Measurements from ENCODE around the gene SIAH3.
A peak's percentile ranks its signal among the peaks of the same experiment; 100 is the strongest.

The SIAH3 gene

DNA sequence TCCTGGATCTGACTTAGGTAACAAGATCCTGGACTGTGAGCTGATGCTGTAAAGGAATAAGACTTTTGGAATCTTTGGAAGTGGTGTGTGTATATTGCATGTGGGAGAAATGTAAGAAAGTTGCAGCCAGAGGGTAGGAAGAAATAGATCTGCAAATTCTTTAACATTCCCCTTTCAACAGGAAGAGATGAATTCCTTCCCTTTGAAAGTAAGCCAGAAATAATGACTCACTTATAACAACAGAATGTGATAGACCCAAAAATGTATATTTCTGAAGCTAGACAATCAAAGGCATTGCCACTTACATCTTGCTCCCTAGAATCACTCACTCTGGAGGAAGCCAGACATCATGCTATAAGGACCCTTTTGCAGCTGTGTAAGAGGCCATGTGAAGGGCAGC, 9.8 kb upstream of the SIAH3 start:
- DNase-seq: no peak

DNA sequence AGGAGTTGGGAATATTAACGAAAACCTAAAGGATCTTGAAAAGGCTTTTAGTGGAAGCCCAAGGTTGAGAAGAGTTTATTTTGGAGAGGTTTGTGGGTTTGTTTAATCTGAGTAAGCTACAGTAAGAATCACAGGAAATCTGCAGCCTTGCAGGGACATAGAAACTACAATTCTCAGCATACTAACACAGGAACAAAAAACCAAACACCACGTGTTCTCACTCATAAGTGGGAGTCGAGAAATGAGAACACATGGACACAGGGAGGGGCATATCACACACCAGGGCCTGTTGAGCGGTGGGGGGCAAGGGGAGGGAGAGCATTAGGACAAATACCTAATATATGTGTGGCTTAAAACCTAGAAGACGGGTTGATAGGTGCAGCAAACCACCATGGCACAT, 8.7 kb upstream of the SIAH3 start:
- no peak for DNase-seq

DNA sequence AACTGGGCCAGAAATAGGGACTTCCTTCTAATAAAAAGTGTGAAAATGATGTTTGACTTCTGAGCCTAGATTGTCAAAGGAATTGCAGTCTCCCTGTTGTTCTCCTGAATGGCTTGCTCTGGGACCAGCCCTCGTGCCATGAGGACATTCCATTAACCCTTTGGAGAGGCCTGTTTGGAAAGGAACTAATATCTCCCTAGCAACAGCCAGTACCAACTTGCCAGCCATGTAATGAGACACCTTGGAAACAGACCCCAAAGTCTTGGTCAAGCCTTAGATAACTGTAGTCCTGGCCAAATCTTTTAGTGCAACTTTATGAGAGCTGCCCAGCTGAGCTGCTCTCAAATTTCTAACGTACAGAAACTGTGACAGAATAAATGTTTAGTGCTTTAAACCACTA, 8.2 kb upstream of the SIAH3 start:
- no peak for DNase-seq

DNA sequence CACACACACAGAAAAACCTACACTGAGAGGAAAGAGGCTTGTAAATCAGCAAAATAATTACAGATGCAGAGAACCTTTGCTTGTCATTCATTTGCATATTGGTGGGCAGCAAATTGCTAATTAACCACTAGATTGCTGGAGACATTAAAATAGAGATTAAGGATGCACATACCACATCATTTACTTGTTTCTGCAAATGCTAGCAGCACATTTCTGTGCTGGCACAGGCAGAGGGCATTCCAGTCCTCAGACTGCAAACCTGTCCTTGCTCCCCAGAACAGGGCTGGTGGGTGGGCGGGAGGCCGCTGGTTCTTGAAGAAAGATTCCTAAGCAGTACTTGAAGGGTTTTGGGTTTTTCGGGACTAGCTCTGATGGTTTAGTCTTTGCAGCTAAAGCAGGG, 941 bp upstream of the SIAH3 start:
- DNase-seq: no peak

DNA sequence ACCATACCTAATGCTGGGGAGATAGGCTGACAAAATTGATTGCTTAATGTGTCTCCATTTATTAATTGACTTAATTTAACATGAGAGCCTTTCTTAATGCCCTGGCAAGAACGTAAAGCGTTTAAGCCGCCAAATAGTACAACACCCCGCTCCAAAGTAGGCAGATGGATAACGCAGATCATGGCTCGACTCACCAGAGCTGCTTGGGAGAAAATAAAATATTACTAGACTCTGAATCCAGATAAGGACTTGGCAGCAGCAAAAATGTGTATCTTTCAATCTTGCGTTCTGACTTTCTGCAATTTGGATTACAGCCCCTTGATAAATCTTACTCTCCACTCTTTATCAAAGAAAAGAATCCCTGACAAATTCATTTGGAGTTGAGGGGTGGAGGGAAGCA, 403 bp upstream of the SIAH3 start:
- DNase-seq: no peak

DNA sequence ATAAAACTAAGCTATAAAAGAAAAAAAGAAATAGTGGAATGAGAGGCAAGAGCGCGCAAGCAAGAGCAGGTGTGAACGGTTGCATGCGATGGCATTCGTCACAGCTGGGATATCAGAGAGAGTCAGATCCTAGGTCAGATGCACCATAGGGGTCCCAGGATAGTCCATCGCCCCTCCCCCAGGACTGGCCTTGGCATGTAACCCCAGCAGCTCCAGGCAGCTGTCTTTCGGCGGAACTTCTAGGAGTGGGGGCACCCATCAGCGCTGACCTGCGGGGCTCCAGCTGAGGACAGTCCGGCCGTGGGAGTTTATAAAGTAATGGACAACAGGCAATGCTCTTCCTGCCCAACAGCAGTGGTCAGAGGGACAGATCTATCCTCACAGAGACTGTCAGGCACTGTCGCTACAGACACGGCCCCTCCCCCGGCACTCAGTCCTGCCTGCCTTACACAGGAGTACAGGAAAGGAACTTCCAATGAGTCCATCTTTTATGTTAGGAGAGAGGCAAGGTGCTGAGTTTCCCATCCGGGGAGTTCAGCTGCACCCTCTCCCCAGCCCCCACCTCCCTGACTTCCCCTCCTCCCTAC, 1.4 kb downstream of the SIAH3 start:
- no peak for DNase-seq

DNA sequence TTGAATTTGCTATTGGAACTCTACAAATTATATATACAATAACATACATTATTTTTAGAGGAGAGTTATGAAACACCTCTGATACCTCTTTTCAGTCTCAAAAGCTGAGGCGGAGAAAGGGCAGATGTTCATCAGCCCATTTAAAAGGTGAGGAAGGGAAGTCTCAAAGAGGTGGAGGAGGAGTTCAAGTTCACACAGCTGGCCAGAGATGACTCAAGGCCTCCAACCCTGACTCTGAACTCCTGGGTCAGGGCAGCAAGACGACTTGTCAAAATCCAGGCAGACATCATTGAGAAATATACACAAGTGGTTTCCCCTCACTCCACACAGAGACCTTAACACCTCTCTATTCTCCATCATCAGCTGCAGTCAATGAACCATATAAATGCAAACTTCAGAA, 2.1 kb downstream of the SIAH3 start:
- no peak for DNase-seq

DNA sequence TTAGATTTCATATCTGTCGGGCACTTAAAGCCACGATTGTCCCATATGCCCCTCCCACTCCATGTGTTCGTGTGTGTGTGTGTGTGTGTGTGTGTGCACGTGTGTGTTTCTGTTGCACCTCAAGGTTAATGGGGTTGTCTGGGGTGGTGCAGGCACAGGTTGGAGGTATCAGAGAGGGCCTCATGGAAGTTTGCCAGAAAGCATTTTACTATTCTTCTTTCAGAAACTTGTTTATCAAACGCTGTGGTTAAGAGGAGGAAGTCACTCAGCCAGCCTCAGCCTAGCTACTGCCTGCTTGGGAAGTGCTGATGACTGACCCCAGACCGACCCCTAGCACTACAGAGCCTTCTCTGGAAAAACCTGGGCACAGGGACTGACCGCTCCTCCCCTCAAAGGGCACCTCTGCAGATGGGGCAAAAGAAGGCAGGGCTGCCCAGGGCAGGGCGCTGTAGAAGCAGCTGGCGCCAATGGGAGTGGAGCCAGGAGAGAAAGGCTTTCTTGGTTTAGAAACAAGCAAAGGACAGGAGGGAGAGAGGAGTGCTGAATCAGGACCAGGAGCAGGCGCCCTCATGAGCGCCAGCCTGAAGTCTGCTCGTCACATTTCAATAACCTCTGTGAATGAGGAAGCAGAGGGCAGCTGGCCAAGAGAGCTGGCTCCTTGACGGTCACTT, 3.9 kb downstream of the SIAH3 start:
- peak in 1 of 2 donors; percentile 43 for DNase-seq

DNA sequence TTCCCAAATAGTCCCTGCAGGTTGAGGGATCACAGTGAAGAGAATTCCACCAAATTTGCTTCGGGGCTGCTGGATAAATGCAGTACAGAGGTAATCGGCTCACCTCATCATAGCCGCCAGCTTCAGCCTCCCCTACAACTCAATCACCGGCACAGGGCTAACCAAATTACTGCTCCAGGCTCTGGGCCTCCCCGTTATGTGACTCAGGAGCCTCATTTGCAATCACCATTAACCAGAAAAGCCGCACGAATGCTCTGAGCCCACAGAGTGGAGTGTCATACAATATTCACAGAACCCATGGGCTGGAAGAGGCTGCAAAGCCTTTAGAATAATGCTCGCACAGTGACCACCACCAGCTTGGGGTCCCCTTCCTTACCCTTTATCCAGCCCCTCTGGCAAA, 4.9 kb downstream of the SIAH3 start:
- no peak for DNase-seq

DNA sequence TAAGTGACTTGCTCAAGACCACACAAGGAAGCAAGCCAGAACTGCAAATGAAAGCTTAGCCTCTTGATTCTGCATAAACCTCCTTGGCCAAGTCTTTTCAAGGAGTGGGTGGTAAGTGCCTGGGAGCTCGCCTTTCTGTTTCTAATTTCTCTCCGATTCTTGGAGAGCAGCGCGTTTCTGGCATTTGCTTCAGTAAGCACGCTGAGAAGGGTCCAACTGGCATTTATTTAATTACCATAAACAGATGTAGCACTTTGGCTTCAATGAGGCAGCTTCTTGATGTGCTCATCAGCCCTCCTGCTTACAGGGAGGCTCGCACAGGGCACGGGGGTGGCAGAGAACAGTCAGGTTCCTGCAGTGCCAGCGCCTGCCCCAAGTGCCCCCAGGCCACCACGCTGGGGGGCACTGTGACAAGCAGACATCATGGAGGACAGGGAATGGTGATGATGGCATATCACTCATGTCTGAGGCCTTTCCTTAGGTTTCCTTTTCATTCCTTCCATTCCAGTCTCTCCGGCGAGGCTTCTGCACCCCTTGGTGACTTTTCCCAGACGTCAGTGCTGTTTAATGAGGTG, 13.3 kb downstream of the SIAH3 start:
- DNase-seq: no peak

DNA sequence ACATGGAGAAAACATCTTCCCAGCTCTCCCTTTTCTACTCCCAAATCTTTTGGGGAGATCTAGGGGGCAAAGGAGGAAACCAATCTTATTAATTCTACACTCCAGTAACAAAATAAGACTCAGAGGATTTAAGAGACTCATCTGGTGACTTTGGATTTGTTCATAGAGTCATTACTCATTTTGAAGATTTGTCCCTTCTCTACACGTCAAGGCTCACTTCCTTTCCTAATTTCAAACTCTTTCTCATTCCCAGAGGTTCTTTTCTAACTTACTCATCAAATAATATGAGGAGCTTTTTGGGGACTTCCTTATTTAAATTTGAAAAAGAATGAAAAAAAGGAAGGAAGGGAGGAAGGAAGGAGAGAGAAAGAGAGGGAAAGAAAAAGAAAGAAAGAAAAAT, 14.4 kb downstream of the SIAH3 start:
- no peak for DNase-seq

DNA sequence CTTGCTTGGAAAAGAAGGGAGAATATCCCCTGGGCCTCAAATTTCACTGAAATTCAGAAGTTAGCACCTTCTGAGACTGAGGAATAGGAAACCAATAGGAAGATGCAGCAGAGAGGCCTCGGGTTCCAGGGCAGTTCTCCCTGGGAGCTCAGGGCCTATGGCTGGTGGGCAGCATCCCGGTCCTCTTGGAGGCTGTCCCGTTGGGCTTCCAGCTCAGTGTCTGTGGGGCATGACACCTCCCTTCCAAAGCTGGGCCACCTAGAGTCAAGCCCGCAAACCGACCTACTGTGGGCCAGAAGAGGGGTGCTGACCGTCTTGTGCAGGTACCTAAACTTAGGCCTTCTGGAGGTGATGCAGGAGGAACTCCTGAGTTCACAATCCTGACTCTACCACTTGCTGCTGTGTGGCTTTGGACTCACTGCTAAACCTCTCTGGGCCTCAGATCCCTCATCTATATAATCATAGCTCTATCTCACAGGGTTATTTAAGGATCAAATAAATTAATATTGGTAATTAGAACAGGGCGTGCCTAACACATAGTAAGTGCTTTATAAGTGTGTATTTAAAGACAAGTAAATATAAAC, 17.1 kb downstream of the SIAH3 start:
- no peak for DNase-seq

DNA sequence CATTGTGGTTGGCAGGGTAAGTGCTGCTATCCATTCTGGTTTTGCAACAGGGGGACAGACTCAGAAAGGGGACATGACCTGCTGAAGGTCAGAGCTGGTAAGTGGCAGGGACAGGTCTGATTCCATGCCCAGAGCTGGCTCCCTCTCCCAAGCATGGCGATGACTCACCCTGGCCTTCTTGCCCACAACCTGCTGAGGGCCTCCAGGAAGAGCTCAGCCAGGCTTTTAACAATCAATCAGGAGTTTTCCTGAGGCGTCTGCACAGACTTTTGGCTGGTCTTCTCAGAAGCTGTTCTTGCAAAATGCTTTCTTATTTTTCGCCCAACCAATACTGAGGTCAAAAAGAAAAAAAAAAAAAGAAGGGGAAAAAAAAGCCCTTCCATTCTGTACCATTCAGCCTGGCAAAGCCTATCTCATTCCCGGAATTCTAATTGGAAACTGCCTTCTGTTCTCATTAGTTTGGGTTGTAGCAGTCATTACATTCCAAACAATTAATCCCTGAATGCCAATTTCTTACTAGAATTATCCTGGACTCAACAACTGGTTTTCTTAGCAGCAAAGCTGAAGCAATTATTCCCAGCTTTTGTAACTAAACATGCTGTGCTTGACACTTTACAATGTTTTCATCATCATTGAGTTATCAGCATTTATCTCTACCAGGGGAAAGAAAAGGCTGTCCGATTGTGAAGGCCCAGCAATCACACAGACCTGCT, 17.7 kb downstream of the SIAH3 start:
- DNase-seq: no peak

DNA sequence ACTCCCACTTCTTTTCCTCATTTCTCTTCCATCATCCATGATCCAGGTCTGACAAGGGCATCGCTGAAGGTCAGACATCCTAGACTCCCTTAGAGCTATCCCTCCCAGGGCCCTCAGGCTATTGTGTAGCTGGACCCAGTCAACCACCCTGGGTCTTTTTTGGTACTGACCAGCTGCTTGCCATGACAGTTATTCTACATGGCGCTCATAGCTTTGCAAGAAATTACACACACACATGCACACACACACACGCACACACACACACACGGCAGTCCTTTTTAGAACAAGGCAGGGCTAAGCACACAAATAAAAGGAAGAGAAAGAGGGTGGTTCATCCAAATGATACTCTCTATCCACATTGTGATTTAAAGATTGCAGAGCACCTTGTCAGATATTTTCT, 18.3 kb downstream of the SIAH3 start:
- DNase-seq: no peak

DNA sequence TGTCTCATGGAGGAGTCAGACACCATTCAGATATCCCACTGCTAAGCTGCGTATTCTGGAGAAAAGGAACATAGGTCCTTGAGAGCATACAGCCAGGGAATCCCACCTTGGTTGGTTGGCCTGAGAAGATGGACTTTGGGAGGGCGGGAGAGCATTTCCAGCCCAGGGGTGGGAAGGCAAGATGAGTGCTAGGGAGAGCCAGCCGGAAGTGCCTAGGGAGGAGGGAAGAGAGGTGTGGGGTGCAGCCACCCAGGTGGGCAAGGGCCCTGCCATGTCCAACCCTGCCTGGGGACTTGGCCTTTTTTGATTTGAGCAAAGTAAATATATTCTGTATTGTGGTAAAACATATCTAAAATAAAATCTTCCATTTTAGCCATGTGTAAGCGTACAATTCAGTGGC, 19.7 kb downstream of the SIAH3 start:
- DNase-seq: no peak

DNA sequence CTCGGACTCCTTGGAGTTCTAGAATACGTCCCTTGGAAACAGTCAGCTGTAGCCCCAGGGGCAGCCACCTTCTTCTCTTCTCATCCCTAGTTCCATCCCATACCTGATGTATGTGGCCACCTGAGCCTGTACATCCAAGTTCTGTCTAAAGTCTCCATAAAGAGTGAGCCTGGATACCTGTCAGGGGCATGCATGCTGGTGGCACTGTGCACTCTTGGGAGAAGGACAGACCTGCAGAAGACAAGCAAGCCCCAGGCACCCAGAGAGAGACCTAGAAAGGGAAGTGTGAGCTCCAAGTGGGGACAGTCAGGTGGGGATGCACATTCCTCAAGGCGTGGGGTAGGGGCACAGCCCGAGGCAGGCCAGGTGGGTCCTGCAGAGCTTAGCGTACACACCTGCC, 21.4 kb downstream of the SIAH3 start:
- no peak for DNase-seq

DNA sequence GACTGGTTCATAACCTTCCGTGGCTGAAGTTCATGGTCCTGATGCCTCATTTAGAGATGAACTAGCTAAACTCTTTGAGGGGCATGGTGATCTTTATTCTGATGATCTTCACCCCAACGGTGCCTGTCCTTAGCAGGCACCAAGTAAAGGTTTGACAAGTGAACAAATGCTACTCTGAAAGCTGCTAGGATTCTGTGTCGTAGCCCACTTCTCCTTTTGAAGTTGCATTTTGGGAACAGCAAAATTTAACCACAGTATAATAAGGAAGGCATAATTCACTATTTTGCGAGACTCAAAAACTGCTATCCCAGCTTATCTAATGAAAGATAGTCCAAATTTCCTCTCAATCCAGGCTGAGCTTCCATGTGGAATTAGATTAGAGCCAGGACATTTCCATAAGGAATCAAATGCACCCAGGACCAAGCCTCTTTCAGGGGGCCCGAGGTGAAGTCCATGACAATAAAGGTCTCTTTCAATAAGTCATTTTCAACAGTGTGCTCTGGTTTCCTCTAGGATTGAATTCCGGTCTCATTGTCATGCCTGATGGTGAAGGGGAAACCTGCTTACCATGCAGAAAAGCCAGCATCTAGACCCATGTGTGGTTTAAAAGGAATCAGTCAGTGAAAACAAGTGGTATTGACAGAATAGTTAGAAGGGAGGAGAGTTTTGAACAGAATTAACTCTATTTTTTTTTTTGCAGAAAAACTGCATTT, 23.1 kb downstream of the SIAH3 start:
- no peak for DNase-seq

DNA sequence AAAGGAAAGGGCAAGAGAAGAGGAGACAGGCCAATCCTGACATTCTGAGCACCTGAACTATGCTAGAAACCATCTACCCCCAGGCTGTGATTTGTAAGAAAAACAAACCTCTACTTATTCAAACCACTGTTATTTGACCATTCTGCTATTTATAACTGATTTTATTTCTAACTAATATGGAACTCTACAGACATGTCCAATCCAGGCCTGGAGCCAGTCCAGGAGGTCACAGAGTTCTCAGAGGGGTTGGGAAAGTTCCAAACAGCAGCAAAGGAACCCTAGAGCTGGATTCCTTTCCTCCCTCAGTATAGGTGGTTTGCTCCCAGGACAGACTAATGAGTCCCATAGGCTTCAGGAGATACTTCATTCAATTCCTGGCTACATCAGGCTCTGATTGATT, 24.2 kb downstream of the SIAH3 start:
- no peak for DNase-seq

DNA sequence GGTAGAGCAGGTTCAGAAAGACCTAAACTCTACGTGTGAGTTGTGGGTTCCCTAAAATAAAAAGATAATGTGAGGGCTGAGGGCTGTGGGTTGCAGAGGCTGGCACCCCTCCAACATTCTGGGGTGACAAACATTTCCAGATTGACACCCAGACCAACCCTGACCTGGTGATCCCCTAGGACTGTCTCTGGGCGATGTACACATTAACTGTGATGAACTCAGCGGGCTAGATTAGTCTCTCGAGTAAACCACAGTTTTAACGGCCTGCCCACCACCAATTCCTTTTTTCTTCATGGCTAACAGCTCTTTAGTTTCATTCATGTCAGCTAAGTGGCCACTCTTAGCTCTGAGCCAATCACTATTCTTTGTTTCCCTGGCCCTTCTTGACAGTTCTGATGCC, 24.8 kb downstream of the SIAH3 start:
- no peak for DNase-seq

DNA sequence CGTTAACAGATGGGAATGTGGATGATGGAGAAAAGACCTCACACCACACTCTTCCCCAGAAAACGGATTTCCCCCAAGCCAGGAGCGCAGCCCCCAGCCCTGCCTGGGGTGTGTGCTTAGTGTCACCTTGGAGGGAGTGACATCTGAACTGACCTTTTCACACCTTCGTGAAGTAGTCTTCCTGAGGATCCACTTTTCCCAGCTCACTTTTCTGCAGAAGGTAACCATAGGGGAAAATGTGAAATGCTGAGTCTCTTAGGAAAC, 26.2 kb downstream of the SIAH3 start:
- DNase-seq: no peak

DNA sequence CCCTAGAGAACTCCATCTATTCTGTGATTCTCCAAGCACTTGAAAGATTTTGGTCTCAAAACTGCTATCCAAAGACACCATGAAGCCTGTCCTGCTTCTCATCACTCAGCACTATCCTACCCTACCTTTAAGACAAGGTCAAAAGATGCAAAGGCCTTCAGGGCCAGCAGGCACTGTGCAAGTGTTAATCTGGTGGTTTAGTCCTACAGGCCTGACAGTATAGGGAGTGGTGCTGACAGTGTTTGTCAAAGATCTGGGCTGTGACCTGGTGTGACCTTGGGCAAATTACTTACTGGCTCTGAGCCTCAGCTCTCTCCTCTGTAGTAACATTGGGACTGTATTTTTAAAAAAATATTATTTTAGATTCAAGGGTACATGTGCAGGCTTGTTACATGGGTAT, 28.0 kb downstream of the SIAH3 start:
- DNase-seq: no peak

DNA sequence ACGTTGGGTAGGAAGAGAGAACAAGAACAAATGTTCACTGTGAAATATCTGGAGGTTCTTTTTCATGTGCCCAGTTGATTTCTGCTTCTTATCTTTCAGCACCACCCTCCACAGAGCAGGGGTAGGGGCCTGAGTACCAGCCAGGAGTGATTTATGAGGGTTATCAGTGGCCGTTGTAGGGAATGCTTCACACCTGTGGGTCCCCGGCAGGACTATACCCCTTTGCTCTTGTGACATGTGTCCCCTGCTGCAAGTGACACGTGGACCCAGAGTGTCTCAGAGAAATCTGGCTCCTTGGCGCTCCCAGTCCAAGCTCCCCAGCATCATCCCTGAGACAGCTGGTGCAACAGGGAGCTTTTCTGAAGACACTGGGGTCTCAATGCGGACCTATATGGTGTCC, 29.7 kb downstream of the SIAH3 start:
- no peak for DNase-seq

DNA sequence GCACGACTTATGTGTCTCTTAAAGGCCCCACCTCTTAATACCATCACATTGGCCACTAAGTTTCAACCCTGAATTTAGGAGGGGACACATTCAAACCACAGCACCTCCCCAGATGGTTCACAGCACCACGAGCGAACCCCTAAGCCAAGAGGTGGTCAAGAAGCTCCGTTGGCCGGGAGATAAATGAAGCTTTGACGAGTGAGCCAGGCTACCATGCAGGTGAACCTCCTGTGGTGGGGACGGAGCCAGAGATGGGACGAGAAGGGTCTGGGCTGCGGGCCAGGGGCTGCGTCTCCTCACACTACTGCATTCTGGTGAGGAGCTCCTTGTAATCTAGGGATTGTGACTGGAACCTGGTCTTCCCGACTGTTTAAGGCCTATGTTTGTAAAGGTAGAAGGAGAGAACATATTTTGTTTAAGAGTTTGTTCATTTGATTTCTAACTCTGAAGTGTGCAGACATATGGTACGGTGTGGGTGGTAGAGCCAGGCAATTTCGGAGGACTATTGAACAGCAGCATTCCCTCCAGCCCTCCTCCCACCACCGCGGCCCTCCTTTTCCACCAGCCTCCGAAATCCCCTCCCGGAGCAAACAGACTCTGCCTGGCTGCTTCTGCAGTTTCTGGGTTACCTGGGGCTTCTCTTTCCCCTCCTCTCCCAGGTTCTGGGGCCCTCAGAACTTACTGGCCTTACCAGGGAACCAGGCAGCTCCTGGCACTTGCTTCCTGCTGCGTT, 31.3 kb downstream of the SIAH3 start:
- no peak for DNase-seq

Data from bone marrow (tissue), 2 donors.